Raji (cell line): ENCODE measurements around the gene IQCM.

Experiments
- POLR2A ChIP-seq: IDR thresholded peaks from 2 replicates; pipeline ENCODE4 v1.6.1; 2011; ENCODE audit warnings: low read depth, low read length, control low read depth; ENCODE audit not compliant: insufficient read depth

Gene IQCM

DNA sequence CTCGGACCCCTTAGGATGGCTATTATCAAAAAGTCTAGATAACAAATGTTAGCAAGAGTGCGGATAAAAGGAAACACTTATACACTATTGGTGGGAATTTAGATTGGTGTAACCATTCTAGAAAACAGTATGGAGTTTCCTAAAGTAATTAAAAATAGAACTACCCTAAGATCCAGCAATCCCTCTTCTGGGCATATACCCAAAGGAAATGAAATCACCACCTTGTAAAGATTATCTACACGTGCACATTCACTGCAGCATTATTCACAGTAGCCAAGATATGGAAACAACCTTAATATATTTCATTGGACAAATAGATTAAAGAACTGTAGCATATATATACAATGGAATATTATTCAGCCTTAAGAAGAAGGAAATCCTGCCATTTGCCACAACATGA is 462.4 kb downstream of the IQCM start:
- TF ChIP-seq POLR2A = no peak

DNA sequence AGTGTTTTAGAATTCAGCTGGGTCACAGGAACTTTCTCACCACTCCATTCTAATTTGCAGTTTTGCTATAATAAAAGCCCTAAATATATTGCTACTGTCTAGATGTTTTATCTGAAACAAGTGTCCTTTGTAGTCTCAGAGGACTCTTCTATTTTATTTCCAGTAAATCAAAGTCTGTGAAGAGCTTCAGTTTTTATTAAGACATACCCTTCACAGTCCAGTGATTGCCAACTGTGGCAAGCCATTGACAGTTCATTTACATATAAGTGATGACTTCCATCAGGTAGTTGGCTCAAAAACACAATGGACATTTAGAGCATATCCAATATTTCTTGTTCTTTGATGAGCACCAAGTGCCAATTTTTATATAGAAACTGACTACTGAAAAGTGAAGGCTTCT is 466.1 kb downstream of the IQCM start:
- TF ChIP-seq POLR2A = no peak

DNA sequence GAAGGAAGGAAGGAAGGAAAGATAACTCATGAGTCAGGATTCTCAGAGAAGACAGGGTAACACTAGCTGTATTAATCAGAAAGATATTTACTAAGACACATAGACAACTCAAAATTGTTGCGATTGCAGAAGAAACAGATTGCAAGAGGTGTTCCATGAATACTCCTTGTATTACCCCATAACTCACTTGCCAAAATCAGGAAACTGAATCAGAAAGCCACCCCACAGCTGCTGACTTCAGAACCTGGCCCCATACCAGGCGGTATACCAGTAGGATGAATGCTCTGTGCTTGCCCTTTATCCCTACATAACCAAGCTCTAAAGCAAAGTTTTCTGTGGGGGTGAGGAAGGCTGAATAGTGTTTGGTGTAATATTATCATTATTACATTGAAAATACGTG is 468.5 kb downstream of the IQCM start:
- no peak for TF ChIP-seq POLR2A

DNA sequence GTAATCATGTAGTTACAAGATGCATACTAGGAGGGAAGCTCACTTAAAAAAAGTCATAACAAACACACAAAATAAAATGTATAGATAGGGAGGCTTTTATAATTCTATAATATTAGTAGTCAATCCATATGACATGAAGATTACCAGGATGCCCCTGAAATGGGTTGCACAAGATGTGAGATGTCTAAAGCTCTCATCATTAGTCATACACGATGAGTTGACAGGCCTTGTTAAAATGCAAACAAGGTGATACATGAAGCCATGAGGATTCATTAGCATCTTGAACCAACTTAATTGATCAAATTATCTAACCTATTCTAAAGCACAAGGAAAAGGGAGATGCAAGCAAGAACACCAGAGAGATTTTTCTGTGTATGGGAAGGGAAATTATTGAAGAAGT is 470.2 kb downstream of the IQCM start:
- TF ChIP-seq POLR2A = no peak

DNA sequence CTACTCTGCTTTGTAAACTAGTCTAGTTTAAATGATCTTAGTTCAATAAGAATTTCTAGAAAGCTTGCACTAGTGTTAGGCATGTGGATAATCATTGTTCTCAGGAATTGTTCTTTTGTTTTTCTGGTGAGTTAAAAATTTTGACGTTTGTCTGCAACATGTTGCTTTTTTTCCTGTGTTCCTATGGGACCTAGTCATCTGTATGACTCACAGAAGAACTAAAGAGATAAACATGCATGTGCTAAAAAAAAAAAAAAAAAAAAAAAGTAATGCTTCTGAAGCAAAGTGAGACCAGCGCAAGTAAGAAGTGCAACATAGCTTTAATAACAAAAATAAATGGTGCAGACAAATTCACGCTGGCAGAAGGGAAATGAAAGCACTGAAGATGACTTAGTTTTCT is 471.2 kb downstream of the IQCM start:
- TF ChIP-seq POLR2A = no peak

DNA sequence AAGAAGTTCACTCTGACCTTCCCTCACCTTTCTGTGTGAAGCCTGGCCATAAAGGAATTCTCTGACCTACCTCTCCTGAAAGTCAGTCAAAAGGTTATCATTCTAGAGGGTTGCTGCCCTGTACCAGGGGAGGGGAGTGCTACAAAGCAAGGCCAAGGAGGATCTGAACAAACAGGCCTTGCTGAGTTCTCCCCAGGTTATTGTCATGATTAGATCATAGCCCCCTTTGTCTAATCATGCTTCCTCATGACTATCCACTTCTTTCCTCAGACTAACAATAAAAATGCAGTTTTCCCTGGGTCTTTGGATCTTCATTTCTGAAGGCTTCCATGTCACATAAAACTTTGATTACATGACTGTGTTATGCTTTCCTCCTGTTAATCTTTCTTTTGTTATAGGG is 472.0 kb downstream of the IQCM start:
- TF ChIP-seq POLR2A = no peak

DNA sequence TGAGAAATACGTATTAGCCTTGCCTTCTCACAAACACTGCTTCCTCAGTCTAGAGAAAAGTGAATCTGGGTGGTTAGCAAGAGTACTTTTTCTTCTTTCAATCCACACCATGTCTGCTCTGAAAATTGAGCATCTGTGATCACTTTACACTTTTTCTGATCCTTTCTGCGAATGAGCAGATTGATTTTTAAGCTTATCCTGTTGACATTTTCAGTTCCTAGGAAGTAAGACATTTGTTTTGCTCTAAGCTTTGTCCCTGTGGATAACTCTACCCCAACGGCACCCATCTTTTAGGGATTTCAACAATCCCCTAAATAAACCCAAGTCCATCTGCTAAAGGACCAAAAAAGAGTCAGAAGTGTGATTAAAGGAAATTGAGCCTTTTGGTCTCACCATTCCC is 487.5 kb downstream of the IQCM start:
- TF ChIP-seq POLR2A = no peak

DNA sequence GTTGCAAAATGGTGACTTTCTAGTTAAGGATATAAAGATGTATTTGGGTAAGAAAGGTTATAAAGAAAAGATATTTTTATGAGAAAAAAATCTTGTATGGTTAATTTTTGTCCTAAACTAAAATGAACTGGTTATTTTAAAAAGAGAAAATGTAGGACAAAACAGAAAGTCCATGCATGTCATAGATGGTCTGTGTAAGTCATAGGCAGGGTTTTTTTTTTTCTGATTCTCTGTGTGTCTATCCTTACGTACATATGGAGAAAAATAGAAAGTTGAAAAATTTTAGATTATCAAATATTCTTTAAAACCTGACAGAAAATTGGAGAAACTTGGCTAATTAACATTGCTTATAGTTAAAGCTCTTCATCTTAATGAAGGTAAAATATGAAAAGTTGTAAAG is 493.4 kb downstream of the IQCM start:
- no peak for TF ChIP-seq POLR2A

DNA sequence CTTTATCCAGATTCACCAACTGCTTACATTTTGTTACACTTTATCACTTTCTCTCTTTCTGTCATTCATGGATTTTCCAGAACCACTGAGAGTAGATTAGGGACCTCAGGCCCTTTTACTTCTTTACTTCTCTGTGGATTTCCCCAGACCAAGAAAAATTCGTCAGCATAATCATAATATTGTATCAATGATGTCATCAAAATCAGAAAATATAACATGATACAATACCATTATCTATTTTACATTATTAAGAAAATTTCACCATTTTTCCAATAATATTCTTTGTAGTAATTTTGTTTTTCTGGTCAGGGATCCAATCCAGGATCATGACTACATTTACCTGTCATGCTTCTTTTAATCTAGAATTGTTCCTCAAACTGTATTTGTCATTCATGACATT is 494.2 kb downstream of the IQCM start:
- TF ChIP-seq POLR2A = no peak

DNA sequence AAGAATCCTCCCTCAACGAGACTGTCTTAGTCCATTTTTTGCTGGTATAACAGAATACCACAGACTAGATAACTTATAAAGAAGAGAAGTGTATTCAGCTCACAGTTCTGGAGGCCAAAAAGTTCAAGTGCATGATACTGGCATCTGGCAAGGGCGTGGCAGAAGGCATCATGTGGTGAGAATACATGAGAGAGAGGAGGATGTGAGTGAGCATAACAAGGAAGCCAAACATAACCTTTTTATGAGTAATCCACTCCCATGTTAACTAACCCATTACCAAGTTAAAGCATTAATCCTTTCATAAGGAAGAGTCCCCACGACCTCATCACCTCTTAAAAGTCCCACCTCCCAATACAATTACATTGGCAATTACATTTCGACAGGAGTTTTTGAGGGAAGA is 504.6 kb downstream of the IQCM start:
- TF ChIP-seq POLR2A = no peak

DNA sequence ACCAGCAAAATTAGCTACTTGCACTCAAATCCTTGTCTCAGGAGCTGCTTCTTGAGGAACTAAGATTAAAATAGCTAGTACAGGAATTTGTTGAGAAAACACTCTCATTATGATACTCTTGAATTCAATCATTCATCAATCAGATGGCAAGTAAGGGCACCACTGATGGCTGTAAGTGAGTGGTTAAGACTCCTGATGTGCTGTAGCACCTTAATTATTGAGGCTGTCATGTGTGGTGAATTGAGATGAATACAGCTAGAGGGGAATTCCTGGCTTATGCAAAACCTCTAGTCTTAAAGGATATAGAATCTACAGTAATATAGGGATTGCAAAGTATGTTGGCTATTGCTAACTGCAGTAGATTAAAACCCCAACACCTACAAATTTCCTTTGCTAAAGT is 509.1 kb downstream of the IQCM start:
- TF ChIP-seq POLR2A = no peak
